ENCODE results near the gene ZC3H8. TPM values are rescaled to one million over a fixed set of nuclear protein-coding genes. Genes with fewer than 3 reads are reported as not detected.
A peak's percentile ranks its signal among the peaks of the same experiment; 100 is the strongest.

ZC3H8 gene
- total RNA-seq, 1 donor from 2014 or later = 6.1 TPM

GRCh38 chr2:112194028-112194427 lies 60.8 kb downstream of the ZC3H8 start:
- TF ChIP-seq, protein P1, sequence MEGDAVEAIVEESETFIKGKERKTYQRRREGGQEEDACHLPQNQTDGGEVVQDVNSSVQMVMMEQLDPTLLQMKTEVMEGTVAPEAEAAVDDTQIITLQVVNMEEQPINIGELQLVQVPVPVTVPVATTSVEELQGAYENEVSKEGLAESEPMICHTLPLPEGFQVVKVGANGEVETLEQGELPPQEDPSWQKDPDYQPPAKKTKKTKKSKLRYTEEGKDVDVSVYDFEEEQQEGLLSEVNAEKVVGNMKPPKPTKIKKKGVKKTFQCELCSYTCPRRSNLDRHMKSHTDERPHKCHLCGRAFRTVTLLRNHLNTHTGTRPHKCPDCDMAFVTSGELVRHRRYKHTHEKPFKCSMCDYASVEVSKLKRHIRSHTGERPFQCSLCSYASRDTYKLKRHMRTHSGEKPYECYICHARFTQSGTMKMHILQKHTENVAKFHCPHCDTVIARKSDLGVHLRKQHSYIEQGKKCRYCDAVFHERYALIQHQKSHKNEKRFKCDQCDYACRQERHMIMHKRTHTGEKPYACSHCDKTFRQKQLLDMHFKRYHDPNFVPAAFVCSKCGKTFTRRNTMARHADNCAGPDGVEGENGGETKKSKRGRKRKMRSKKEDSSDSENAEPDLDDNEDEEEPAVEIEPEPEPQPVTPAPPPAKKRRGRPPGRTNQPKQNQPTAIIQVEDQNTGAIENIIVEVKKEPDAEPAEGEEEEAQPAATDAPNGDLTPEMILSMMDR (IDR thresholded peaks at IDR 0.05; ENCODE audit: unreplicated experiment) = no peak
- no peak for DNase-seq (ENCODE audit: low spot score)
- Mint-ChIP-seq H3K4me3 (ENCODE audit: unreplicated experiment) (no peak overlapping the region), H3K9me3 (ENCODE audit: unreplicated experiment) (no peaks in the 10 kb centered on the region), H3K4me1 (ENCODE audit: unreplicated experiment) (peaks cover 20% of the 10 kb centered on the region), H3K36me3 (ENCODE audit: low read depth, unreplicated experiment) (no peaks in the 10 kb centered on the region), H3K27me3 (ENCODE audit: unreplicated experiment) (no peaks in the 10 kb centered on the region), H3K27ac (ENCODE audit: unreplicated experiment) (peak overlapping the region; percentile 74)

DNA sequence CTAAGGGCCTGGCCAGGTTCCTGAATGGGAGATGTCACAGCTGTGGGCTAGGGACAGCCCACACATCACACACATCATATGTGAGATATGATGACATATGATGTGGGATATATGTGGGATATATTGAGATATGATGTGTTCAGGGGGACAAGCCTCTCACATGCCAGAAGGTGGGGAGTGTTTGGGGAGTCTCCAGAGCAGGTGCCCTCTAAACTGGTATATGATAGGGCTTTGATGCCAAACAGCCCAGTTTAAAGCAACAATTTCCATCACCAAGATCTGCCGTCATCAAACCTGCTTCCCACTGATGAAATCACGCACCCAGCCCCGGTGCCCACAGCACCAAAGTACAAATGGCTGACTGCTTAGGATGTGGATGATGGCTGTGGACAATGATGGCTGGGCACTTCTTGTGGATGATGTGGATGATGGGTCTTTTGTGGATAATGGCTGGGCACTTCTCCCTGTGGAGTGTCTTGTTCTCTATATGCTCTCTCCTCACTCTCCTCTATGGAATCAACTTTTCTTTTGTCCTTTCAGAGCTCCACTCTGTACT lies 65.8 kb downstream of the ZC3H8 start:
- Mint-ChIP-seq H3K4me1 (ENCODE audit: unreplicated experiment) (peaks cover 13% of the 10 kb centered on the region), H3K27ac (ENCODE audit: unreplicated experiment) (no peak overlapping the region), H3K4me3 (ENCODE audit: unreplicated experiment) (no peak overlapping the region), H3K36me3 (ENCODE audit: low read depth, unreplicated experiment) (peaks cover 9% of the 10 kb centered on the region), H3K27me3 (ENCODE audit: unreplicated experiment) (peaks cover 2% of the 10 kb centered on the region), H3K9me3 (ENCODE audit: unreplicated experiment) (no peaks in the 10 kb centered on the region)
- DNase-seq (ENCODE audit: low spot score) = no peak
- TF ChIP-seq, protein P1 (IDR thresholded peaks at IDR 0.05; ENCODE audit: unreplicated experiment) = no peak

DNA sequence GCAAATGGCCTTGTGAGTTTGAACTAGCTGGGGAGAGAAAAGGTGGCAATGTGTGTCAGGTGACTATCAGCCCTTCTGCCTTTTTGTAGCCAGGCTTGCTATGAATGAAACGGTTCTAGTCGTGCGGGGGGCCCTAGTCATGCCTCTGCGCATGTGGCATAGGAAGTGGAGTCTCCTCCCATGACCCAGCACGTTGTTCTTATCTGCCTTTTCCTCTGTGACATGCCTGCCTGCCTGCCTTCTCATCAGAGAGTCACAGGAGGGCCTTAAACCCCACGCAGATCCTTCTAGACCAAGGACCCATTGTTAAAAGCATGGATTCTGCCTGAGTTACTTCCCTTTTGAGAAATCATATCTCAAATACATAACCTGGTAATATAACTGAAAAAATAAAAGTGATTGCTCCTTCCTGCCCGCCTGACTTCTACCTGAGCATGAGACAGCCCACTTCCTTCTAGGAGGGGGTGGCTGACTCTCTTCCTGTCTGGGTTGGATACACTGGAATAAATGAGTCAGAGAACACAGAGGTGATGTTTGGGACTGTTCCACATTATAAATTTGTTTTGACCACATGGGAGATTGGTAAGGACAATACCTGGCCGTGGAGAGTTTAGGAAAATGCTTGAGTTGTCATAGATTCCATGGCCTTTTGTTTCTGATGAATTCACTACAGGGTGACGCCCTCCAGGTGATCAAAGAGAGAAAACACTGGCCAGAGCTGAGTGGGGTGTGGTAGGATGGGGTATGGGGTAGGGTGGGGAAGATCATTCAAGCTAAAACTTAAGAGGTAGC lies 66.8 kb downstream of the ZC3H8 start:
- no peaks in the 10 kb centered on the region for H3K9me3 Mint-ChIP-seq (ENCODE audit: unreplicated experiment)
- peak overlapping the region; percentile 2 for H3K27ac Mint-ChIP-seq (ENCODE audit: unreplicated experiment)
- H3K4me1 Mint-ChIP-seq (ENCODE audit: unreplicated experiment) = peaks cover 18% of the 10 kb centered on the region
- TF ChIP-seq, protein P1 (IDR thresholded peaks at IDR 0.05; ENCODE audit: unreplicated experiment) = no peak
- peaks cover 2% of the 10 kb centered on the region for H3K27me3 Mint-ChIP-seq (ENCODE audit: unreplicated experiment)
- H3K36me3 Mint-ChIP-seq (ENCODE audit: low read depth, unreplicated experiment) = peaks cover 9% of the 10 kb centered on the region
- no peak for DNase-seq (ENCODE audit: low spot score)
- H3K4me3 Mint-ChIP-seq (ENCODE audit: unreplicated experiment) = no peak overlapping the region

DNA sequence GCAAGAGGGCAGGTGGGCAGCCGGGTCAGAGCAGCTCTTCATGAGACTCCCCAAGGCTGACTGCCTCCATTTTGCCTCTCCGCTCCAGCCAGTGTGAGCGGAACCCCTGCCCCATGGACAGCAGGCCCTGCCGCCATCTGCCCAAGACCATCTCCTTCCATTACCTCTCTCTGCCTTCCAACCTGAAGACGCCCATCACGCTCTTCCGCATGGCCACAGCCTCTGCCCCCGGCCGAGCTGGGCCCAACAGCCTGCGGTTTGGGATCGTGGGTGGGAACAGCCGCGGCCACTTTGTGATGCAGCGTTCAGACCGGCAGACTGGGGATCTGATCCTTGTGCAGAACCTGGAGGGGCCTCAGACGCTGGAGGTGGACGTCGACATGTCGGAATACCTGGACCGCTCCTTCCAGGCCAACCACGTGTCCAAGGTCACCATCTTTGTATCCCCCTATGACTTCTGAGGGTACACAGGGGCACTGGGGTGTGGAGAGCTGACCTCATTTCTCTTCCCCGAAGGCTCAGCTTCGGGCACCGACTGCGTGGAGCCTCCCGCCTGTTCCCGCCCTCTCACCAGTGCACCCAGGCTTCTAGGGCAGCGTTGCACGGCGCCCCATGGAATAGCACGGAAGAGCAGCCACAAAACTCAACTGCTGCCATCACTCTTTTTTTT lies 67.7 kb downstream of the ZC3H8 start:
- TF ChIP-seq, protein P1 (IDR thresholded peaks at IDR 0.05; ENCODE audit: unreplicated experiment) = no peak
- H3K36me3 Mint-ChIP-seq (ENCODE audit: low read depth, unreplicated experiment) = peaks cover 9% of the 10 kb centered on the region
- peaks cover 2% of the 10 kb centered on the region for H3K27me3 Mint-ChIP-seq (ENCODE audit: unreplicated experiment)
- H3K4me1 Mint-ChIP-seq (ENCODE audit: unreplicated experiment) = peaks cover 19% of the 10 kb centered on the region
- H3K9me3 Mint-ChIP-seq (ENCODE audit: unreplicated experiment) = no peaks in the 10 kb centered on the region
- H3K4me3 Mint-ChIP-seq (ENCODE audit: unreplicated experiment) = no peak overlapping the region
- H3K27ac Mint-ChIP-seq (ENCODE audit: unreplicated experiment) = no peak overlapping the region
- no peak for DNase-seq (ENCODE audit: low spot score)

GRCh38 chr2:112185131-112185530 lies 69.7 kb downstream of the ZC3H8 start:
- Mint-ChIP-seq H3K36me3 (ENCODE audit: low read depth, unreplicated experiment) (peaks cover 9% of the 10 kb centered on the region), H3K4me3 (ENCODE audit: unreplicated experiment) (no peak overlapping the region), H3K4me1 (ENCODE audit: unreplicated experiment) (peaks cover 17% of the 10 kb centered on the region), H3K27me3 (ENCODE audit: unreplicated experiment) (peaks cover 4% of the 10 kb centered on the region), H3K27ac (ENCODE audit: unreplicated experiment) (no peak overlapping the region), H3K9me3 (ENCODE audit: unreplicated experiment) (no peaks in the 10 kb centered on the region)
- TF ChIP-seq, protein P1 (IDR thresholded peaks at IDR 0.05; ENCODE audit: unreplicated experiment) = no peak
- no peak for DNase-seq (ENCODE audit: low spot score)

All from endothelial cell (in vitro differentiated cells).